Activated CD8-positive, alpha-beta memory T cell treated with anti-CD3 and anti-CD28 coated beads, Interleukin-2, amount 10 ng/mL, durations not matched to agents 7 days and 5 days (primary cell): ENCODE measurements around the gene CFAP74. TPM values are rescaled to one million over a fixed set of nuclear protein-coding genes. Genes with fewer than 3 reads are reported as not detected.

ENCODE experiments used
- ATAC-seq: fragments of 150-1000 bp; cut with Tn5 transposase; one replicate; pipeline ENCODE4 v1.10.0; 2021; ENCODE audit warnings: moderate library complexity
- CTCF ChIA-PET: fragments of 350-600 bp; sonication (Branson Sonifier 250); formaldehyde crosslinking; loops from one replicate; lab custom pipeline; 2021; ENCODE audit warnings: antibody characterized with exemption; lab: Charles Lee
- DNase-seq: peaks from one replicate; pipeline ENCODE4 v3.0.0-alpha.2; 2020
- H3K27ac Mint-ChIP-seq: one replicate; pipeline ENCODE4 v1.8.0; 2021; ENCODE audit warnings: mild to moderate bottlenecking, mixed read lengths
- H3K27me3 Mint-ChIP-seq: one replicate; pipeline ENCODE4 v1.8.0; 2021; ENCODE audit warnings: mixed read lengths
- H3K36me3 Mint-ChIP-seq: one replicate; pipeline ENCODE4 v1.8.0; 2021; ENCODE audit warnings: mild to moderate bottlenecking, mixed read lengths
- H3K4me1 Mint-ChIP-seq: one replicate; pipeline ENCODE4 v1.8.0; 2021; ENCODE audit warnings: mixed read lengths
- H3K4me3 Mint-ChIP-seq: one replicate; pipeline ENCODE4 v1.8.0; 2021; ENCODE audit warnings: mild to moderate bottlenecking, moderate library complexity, mixed read lengths
- H3K9me3 Mint-ChIP-seq: one replicate; pipeline ENCODE4 v1.8.0; 2022; ENCODE audit warnings: low read depth, mixed read lengths
- total RNA-seq, 2 experiments: library from RNA; stranded (reverse); gene quantifications; one replicate each; pipeline ENCODE4 v1.2.3, GENCODE V29; 2021

CFAP74 gene
- total RNA-seq, 2 experiments from 2014 or later: not detected

DNA sequence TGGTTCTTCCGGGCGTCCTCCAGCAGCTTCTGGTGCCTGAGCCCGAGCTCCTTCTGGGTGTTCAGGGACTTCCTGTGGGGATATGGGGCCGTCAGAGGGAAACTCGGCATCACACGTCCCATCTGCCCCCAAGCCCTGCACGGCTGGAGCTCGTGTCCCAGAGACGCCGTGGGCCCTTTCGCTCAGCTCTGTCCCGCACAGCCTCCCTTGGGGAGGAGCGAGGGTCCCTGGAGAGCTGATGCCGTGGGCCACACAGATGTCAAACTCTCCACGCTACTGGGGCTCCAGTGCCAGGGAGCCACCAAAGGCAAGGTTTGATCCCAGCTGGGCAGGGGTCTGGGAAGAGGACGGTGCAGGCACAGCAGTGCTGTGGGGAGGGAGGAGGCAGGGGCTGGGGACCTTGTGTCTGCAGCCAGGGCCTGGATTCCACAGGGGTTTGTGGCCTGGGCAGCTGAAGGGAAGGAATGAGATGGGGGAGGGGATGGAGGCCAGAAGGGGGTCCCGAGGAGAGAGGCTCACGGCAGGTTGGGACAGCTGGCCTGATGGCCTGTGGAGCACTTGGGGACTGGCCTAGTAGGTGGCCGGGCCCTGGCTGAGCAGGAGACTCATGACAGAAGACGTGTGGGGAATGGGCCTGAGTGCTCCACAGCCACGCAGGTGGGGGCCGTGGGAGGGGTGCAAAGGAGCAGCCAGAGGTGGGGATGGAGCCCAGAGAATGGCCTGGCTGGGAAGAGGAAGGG, 30.4 kb downstream of the CFAP74 start:
- Mint-ChIP-seq H3K4me3 (no peak overlapping the region), H3K27ac (no peak overlapping the region), H3K27me3 (no peaks in the 10 kb centered on the region), H3K36me3 (peaks cover 1% of the 10 kb centered on the region), H3K4me1 (no peaks in the 10 kb centered on the region), H3K9me3 (peaks cover 9% of the 10 kb centered on the region)
- DNase-seq: no peak
- ATAC-seq: no peak
- CTCF ChIA-PET: no interaction called here

- no peak for ATAC-seq
- CTCF ChIA-PET: no interaction called here
- no peak for DNase-seq
- H3K4me1 Mint-ChIP-seq: no peaks in the 10 kb centered on the region
- H3K27ac Mint-ChIP-seq: peak overlapping the region; percentile 28
- peaks cover 1% of the 10 kb centered on the region for H3K36me3 Mint-ChIP-seq
- H3K9me3 Mint-ChIP-seq: peaks cover 9% of the 10 kb centered on the region
- no peaks in the 10 kb centered on the region for H3K27me3 Mint-ChIP-seq
- no peak overlapping the region for H3K4me3 Mint-ChIP-seq
These were observed 31.9 kb downstream of the CFAP74 start for GRCh38 chr1:1971688-1972087.

DNA sequence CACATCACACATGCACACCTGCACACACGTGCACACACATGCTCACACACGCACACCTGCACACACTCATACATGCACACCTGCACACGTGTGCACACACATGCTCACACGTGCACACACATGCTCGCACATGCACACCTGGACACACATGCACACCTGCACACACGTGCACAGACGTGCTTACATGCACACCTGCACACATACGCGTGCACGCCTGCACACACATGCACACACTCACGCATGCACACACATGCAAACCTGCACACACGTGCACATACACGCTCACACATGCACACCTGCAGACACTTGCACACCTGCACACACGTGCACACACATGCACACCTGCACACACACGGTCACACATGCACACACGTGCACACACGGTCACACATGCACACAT, 32.6 kb downstream of the CFAP74 start:
- H3K4me1 Mint-ChIP-seq: no peaks in the 10 kb centered on the region

DNA sequence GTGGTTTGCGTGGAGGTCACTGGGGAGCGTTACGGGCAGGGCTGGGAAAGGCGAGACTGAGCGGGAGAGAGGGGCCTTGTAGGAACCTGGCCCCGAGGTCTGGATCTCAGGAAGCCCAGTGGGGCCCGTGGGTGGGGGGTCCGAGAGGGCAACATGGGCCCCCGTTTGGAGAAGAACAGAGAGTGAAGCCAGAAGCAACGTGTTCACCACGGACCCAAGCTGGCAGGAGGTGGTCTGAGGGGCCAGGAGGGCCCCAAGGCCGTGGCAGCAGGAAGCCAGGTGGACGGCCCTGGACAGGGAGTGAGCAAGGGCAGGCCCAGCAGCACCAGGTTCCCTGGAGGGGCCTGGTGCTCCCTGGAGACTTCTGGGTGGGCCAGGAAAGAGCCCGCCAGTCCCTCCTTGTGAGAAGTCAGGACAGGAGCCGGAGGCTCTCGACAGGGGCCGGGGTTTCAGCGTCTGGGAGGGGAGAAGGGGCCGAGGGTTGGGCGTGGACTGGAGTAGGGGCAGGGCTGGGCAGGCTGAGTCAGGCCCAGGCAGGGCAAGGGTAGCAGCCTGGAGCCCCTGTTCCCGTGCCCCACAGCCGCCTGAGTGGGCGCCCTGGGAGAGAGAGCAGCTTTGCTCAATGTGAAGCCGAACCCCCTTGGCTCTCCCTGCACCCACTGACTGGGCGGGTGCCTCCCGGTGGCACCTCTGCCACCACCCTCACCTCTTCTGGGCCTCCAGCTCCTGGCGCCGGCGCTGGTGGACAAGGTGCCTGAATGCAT, 33.5 kb downstream of the CFAP74 start:
- Mint-ChIP-seq H3K9me3 (peaks cover 9% of the 10 kb centered on the region), H3K36me3 (peaks cover 1% of the 10 kb centered on the region), H3K4me1 (no peaks in the 10 kb centered on the region), H3K27me3 (no peaks in the 10 kb centered on the region), H3K4me3 (no peak overlapping the region), H3K27ac (no peak overlapping the region)
- CTCF ChIA-PET: no interaction called here
- DNase-seq: no peak
- no peak for ATAC-seq

More for the DNA sequence above, 32.6 kb downstream of the CFAP74 start:
- Mint-ChIP-seq H3K9me3 (peaks cover 9% of the 10 kb centered on the region), H3K27ac (no peak overlapping the region), H3K4me3 (no peak overlapping the region), H3K36me3 (peaks cover 1% of the 10 kb centered on the region), H3K27me3 (no peaks in the 10 kb centered on the region)
- DNase-seq (no peak), ATAC-seq (no peak)
- CTCF ChIA-PET: no interaction called here

DNA sequence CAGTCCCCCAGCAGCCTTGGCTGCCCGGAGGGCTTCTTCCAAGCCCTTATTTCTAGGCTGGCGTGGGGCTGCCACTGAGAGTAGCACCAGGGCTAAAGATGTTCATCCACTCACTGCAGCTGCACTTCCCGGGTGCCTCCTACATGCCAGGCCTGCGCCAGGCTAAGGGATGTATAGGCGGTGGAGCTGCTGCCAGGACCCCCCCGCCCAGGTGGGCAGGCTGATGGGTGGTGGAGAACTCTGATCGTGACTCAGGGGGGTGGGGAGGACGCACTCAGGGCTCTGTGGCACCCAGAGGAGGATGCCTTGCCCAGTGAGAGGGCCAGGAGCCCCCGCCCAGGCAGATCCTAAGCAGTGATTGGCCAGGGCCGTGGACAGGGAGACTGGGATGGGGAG, 34.1 kb downstream of the CFAP74 start:
- Mint-ChIP-seq H3K27me3 (no peaks in the 10 kb centered on the region), H3K27ac (no peak overlapping the region), H3K36me3 (peaks cover 1% of the 10 kb centered on the region), H3K9me3 (peaks cover 9% of the 10 kb centered on the region), H3K4me1 (no peaks in the 10 kb centered on the region), H3K4me3 (no peak overlapping the region)
- CTCF ChIA-PET: interaction anchor here (1.3 kb wide), 1 partner anchor 11 kb away, joined by 3 read pairs; no protein-coding TSS in a partner anchor
- no peak for DNase-seq
- no peak for ATAC-seq

GRCh38 chr1:1968767-1969504, 34.6 kb downstream of the CFAP74 start:
- H3K4me1 Mint-ChIP-seq: no peaks in the 10 kb centered on the region
- no peak overlapping the region for H3K27ac Mint-ChIP-seq
- ATAC-seq (no peak), DNase-seq (no peak)
- CTCF ChIA-PET: interaction anchor here (1.3 kb wide), 1 partner anchor 10 kb away, joined by 3 read pairs; no protein-coding TSS in a partner anchor
- peaks cover 9% of the 10 kb centered on the region for H3K9me3 Mint-ChIP-seq
- no peaks in the 10 kb centered on the region for H3K27me3 Mint-ChIP-seq
- peaks cover 1% of the 10 kb centered on the region for H3K36me3 Mint-ChIP-seq
- H3K4me3 Mint-ChIP-seq: no peak overlapping the region

DNA sequence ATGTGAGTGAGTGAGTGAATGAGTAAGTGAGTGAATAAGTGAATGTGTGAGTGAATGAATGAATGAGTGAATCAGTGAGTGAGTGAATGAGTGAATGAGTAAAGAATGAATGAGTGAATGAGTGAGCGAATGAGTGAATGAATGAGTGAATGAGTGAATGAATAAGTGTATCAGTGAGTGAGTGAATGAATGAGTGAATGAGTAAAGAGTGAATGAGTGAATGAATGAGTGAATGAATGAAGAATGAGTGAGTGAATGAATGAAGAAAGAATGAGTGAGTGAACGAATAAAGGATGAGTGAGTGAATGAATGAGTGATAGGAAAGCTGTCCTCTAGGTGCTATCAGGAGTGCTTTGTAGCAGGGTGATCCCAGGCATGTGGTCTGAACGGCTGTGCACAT, 35.7 kb downstream of the CFAP74 start:
- no peaks in the 10 kb centered on the region for H3K27me3 Mint-ChIP-seq
- CTCF ChIA-PET: no interaction called here
- no peak overlapping the region for H3K4me3 Mint-ChIP-seq
- ATAC-seq: no peak
- H3K4me1 Mint-ChIP-seq: no peaks in the 10 kb centered on the region
- no peak for DNase-seq
- no peak overlapping the region for H3K27ac Mint-ChIP-seq
- peaks cover 9% of the 10 kb centered on the region for H3K9me3 Mint-ChIP-seq
- H3K36me3 Mint-ChIP-seq: peaks cover 1% of the 10 kb centered on the region

DNA sequence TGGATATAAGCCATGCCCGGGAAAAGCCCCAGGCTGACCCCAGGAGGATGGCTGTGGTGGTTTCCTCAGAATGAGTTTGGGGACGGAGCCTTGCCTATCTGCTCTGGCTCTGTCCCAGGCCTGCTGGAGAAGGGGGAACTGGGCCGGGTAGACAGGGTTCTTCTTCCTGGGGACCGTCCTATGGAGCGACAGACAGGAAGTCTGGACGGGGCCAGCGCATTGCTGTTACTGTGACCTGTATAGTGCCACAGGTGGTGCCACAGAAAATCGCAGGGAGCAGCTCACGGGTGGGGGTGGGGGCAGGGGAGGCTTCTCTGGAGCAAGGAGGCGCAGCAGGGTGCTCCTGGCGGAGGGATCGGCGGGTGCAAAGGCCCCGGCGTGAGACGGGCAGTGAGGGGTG, 36.4 kb downstream of the CFAP74 start:
- DNase-seq: no peak
- peaks cover 1% of the 10 kb centered on the region for H3K36me3 Mint-ChIP-seq
- H3K27me3 Mint-ChIP-seq: no peaks in the 10 kb centered on the region
- CTCF ChIA-PET: no interaction called here
- no peak overlapping the region for H3K4me3 Mint-ChIP-seq
- ATAC-seq: no peak
- peaks cover 9% of the 10 kb centered on the region for H3K9me3 Mint-ChIP-seq
- no peak overlapping the region for H3K27ac Mint-ChIP-seq
- H3K4me1 Mint-ChIP-seq: no peaks in the 10 kb centered on the region

- peaks cover 6% of the 10 kb centered on the region for H3K9me3 Mint-ChIP-seq
- DNase-seq: no peak
- peaks cover 5% of the 10 kb centered on the region for H3K27me3 Mint-ChIP-seq
- no peak overlapping the region for H3K4me3 Mint-ChIP-seq
- no peaks in the 10 kb centered on the region for H3K36me3 Mint-ChIP-seq
- CTCF ChIA-PET: no interaction called here
- no peak overlapping the region for H3K27ac Mint-ChIP-seq
- H3K4me1 Mint-ChIP-seq: no peaks in the 10 kb centered on the region
- ATAC-seq: no peak
These were observed 37.4 kb downstream of the CFAP74 start for GRCh38 chr1:1966071-1966740.

DNA sequence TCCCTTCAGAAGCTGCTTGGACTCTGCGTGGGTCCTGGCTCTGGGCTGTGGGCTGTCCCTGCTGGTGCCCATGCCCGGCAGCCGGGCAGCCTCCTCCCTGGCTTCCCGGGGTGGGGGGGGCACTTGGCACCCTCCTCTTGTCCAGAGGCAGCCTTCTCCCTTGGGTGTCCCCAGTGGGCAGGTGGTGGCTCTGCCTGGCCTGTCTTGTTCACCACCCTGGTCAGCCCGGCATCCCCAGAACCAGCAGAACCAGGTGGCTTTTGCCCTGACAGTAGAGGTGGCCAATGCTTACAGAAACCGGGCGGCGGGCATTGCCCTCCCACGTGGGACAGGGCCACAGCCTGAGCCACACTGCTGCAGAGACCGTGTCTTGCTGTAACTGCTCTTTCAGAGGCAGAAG, 38.0 kb downstream of the CFAP74 start:
- CTCF ChIA-PET: no interaction called here
- Mint-ChIP-seq H3K36me3 (no peaks in the 10 kb centered on the region), H3K4me3 (no peak overlapping the region), H3K4me1 (no peaks in the 10 kb centered on the region), H3K9me3 (no peaks in the 10 kb centered on the region), H3K27me3 (peaks cover 10% of the 10 kb centered on the region), H3K27ac (no peak overlapping the region)
- ATAC-seq (no peak), DNase-seq (no peak)

- peaks cover 12% of the 10 kb centered on the region for H3K27me3 Mint-ChIP-seq
- H3K36me3 Mint-ChIP-seq: no peaks in the 10 kb centered on the region
- DNase-seq (no peak), ATAC-seq (no peak)
- no peak overlapping the region for H3K27ac Mint-ChIP-seq
- no peaks in the 10 kb centered on the region for H3K9me3 Mint-ChIP-seq
- CTCF ChIA-PET: no interaction called here
- H3K4me3 Mint-ChIP-seq: no peak overlapping the region
- peaks cover 2% of the 10 kb centered on the region for H3K4me1 Mint-ChIP-seq
These were observed 38.8 kb downstream of the CFAP74 start for GRCh38 chr1:1964811-1965210.

GRCh38 chr1:1963570-1963969, 40.0 kb downstream of the CFAP74 start:
- DNase-seq (no peak), ATAC-seq (no peak)
- Mint-ChIP-seq H3K4me3 (no peak overlapping the region), H3K27me3 (peaks cover 12% of the 10 kb centered on the region), H3K36me3 (no peaks in the 10 kb centered on the region), H3K9me3 (no peaks in the 10 kb centered on the region), H3K27ac (no peak overlapping the region), H3K4me1 (peaks cover 2% of the 10 kb centered on the region)
- CTCF ChIA-PET: interaction anchor here (6.3 kb wide), 1 partner anchor 82 kb away, joined by 84 read pairs; no protein-coding TSS in a partner anchor

GRCh38 chr1:1962752-1963151, 40.8 kb downstream of the CFAP74 start:
- peaks cover 12% of the 10 kb centered on the region for H3K27me3 Mint-ChIP-seq
- H3K36me3 Mint-ChIP-seq: no peaks in the 10 kb centered on the region
- peaks cover 2% of the 10 kb centered on the region for H3K4me1 Mint-ChIP-seq
- DNase-seq (no peak), ATAC-seq (no peak)
- no peaks in the 10 kb centered on the region for H3K9me3 Mint-ChIP-seq
- CTCF ChIA-PET: interaction anchor here (6.3 kb wide), 1 partner anchor 82 kb away, joined by 84 read pairs; no protein-coding TSS in a partner anchor
- no peak overlapping the region for H3K27ac Mint-ChIP-seq
- no peak overlapping the region for H3K4me3 Mint-ChIP-seq
